Measurements from ENCODE around the gene ARMC8.

The ARMC8 gene

GRCh38 chr3:138271189-138271794, 84.2 kb downstream of the ARMC8 start:
- no peak for DNase-seq (ENCODE audit: low read depth)
- no peak for TF ChIP-seq CTCF (IDR thresholded peaks at IDR 0.05; ENCODE audit: low read depth, low read length, missing control alignments)
- H3K4me3 ChIP-seq (ENCODE audit: low read depth, low read length): no peak overlapping the region

- no peak overlapping the region for H3K4me3 ChIP-seq (ENCODE audit: low read depth, low read length)
- no peak for DNase-seq (ENCODE audit: low read depth)
- TF ChIP-seq CTCF (IDR thresholded peaks at IDR 0.05; ENCODE audit: low read depth, low read length, missing control alignments): no peak
These were observed 94.5 kb downstream of the ARMC8 start for GRCh38 chr3:138281561-138281960.

GRCh38 chr3:138282836-138283235, 95.7 kb downstream of the ARMC8 start:
- DNase-seq (ENCODE audit: low read depth): no peak
- TF ChIP-seq CTCF (IDR thresholded peaks at IDR 0.05; ENCODE audit: low read depth, low read length, missing control alignments): no peak
- no peak overlapping the region for H3K4me3 ChIP-seq (ENCODE audit: low read depth, low read length)

- no peak for TF ChIP-seq CTCF (IDR thresholded peaks at IDR 0.05; ENCODE audit: low read depth, low read length, missing control alignments)
- H3K4me3 ChIP-seq (ENCODE audit: low read depth, low read length): no peak overlapping the region
- no peak for DNase-seq (ENCODE audit: low read depth)
These were observed 97.0 kb downstream of the ARMC8 start for GRCh38 chr3:138284079-138284478.

GRCh38 chr3:138284957-138285477, 97.9 kb downstream of the ARMC8 start:
- DNase-seq (ENCODE audit: low read depth): no peak
- peak; percentile 20 for TF ChIP-seq CTCF (IDR thresholded peaks at IDR 0.05; ENCODE audit: low read depth, low read length, missing control alignments)
- H3K4me3 ChIP-seq (ENCODE audit: low read depth, low read length): no peak overlapping the region

- H3K4me3 ChIP-seq (ENCODE audit: low read depth, low read length): no peak overlapping the region
- no peak for DNase-seq (ENCODE audit: low read depth)
- TF ChIP-seq CTCF (IDR thresholded peaks at IDR 0.05; ENCODE audit: low read depth, low read length, missing control alignments): no peak
These were observed 102.2 kb downstream of the ARMC8 start for GRCh38 chr3:138289260-138289659.

- no peak overlapping the region for H3K4me3 ChIP-seq (ENCODE audit: low read depth, low read length)
- TF ChIP-seq CTCF (IDR thresholded peaks at IDR 0.05; ENCODE audit: low read depth, low read length, missing control alignments): no peak
- DNase-seq (ENCODE audit: low read depth): no peak
These were observed 102.6 kb downstream of the ARMC8 start for GRCh38 chr3:138289701-138290100.

Data from GM12864 (cell line).